Esophagus muscularis mucosa (tissue), 4 donors: ENCODE results near the gene SFXN1.

Experiments used
- CTCF ChIP-seq, 3 experiments: fragments of 200-600 bp in 2 of 3; fragments of 450-650 bp in 1 of 3; sonication (generic) in 2 of 3; IDR thresholded peaks; one replicate each; pipeline ENCODE4 v1.5.1; 2017 to 2019; ENCODE audit warnings: antibody characterized with exemption in 3 of 3, mild to moderate bottlenecking in 2 of 3, moderate library complexity in 1 of 3
- EP300 ChIP-seq: sonication (generic); formaldehyde crosslinking; IDR thresholded peaks from one replicate; pipeline ENCODE4 v1.6.1; 2017; ENCODE audit warnings: antibody characterized with exemption
- POLR2A ChIP-seq: fragments of 450-650 bp; IDR thresholded peaks from one replicate; pipeline ENCODE4 v1.6.1; 2017; ENCODE audit warnings: antibody characterized with exemption, moderate library complexity, mild to moderate bottlenecking, low read depth
- POLR2AphosphoS5 ChIP-seq, 2 donors: sonication (generic); formaldehyde crosslinking; IDR thresholded peaks; one replicate each; pipeline ENCODE4 v1.6.1; 2017; ENCODE audit warnings: antibody characterized with exemption in 2 of 2

- TF ChIP-seq CTCF (IDR thresholded peaks at IDR 0.05) (no peak), POLR2AphosphoS5 (IDR thresholded peaks at IDR 0.05) (no peak), POLR2A (no peak), EP300 (no peak)
Measured at GRCh38 chr5:175516933-175517823, 38.8 kb downstream of the SFXN1 start.
